Measurements from ENCODE around the gene CACNB3.
"Not testable (repeated sequence)": the region's sequence is repeated elsewhere in the genome, so short reads cannot be mapped to it uniquely, and the experiment has no call there.

CACNB3 gene

GRCh38 chr12:48818831-48819590, 715 bp downstream of the CACNB3 start:
- DNase-seq (ENCODE audit: low spot score), result no peak

- DNase-seq (ENCODE audit: low spot score), result no peak
Measured at GRCh38 chr12:48819986-48820725, 1.9 kb downstream of the CACNB3 start.

GRCh38 chr12:48822139-48822538, 3.8 kb downstream of the CACNB3 start:
- no peak for DNase-seq (ENCODE audit: low spot score)

GRCh38 chr12:48822711-48823110, 4.4 kb downstream of the CACNB3 start:
- DNase-seq (ENCODE audit: low spot score), result no peak

- DNase-seq (ENCODE audit: low spot score), result no peak
Measured at GRCh38 chr12:48823281-48823680, 5.0 kb downstream of the CACNB3 start.

- no peak for DNase-seq (ENCODE audit: low spot score)
Measured at GRCh38 chr12:48824112-48824511, 5.8 kb downstream of the CACNB3 start.

- no peak for DNase-seq (ENCODE audit: low spot score)
Measured at GRCh38 chr12:48824905-48825304, 6.6 kb downstream of the CACNB3 start.

GRCh38 chr12:48826209-48826855, 8.0 kb downstream of the CACNB3 start:
- peak; percentile 75 for DNase-seq (ENCODE audit: low spot score)

- DNase-seq (ENCODE audit: low spot score), result no peak
Measured at GRCh38 chr12:48827026-48827425, 8.7 kb downstream of the CACNB3 start.

GRCh38 chr12:48827513-48828096, 9.3 kb downstream of the CACNB3 start:
- no peak for DNase-seq (ENCODE audit: low spot score)

GRCh38 chr12:48828293-48828692, 10.0 kb downstream of the CACNB3 start:
- DNase-seq (ENCODE audit: low spot score), result no peak

GRCh38 chr12:48828841-48829575, 10.7 kb downstream of the CACNB3 start:
- DNase-seq (ENCODE audit: low spot score), result no peak

GRCh38 chr12:48831257-48831656, 13.0 kb downstream of the CACNB3 start:
- DNase-seq (ENCODE audit: low spot score), result no peak

- no peak for DNase-seq (ENCODE audit: low spot score)
Measured at GRCh38 chr12:48832321-48833060, 14.2 kb downstream of the CACNB3 start.

GRCh38 chr12:48838048-48838447, 19.8 kb downstream of the CACNB3 start:
- no peak for DNase-seq (ENCODE audit: low spot score)

- DNase-seq (ENCODE audit: low spot score), result not testable (repeated sequence)
Measured at GRCh38 chr12:48842021-48842420, 23.7 kb downstream of the CACNB3 start.

GRCh38 chr12:48851883-48852733, 33.8 kb downstream of the CACNB3 start, which contains the start of gene DDX23:
DDX23 (minus strand) TSS chr12:48852163; CDS start chr12:48845782, 6,381 bp downstream.
- DNase-seq (ENCODE audit: low spot score), result peak; percentile 98

- peak; percentile 90 for DNase-seq (ENCODE audit: low spot score)
Measured at GRCh38 chr12:48852734-48853688, 34.7 kb downstream of the CACNB3 start.

GRCh38 chr12:48854488-48854887, 36.2 kb downstream of the CACNB3 start:
- DNase-seq (ENCODE audit: low spot score), result no peak
